ENCODE measurements around the gene EARS2.

DNA sequence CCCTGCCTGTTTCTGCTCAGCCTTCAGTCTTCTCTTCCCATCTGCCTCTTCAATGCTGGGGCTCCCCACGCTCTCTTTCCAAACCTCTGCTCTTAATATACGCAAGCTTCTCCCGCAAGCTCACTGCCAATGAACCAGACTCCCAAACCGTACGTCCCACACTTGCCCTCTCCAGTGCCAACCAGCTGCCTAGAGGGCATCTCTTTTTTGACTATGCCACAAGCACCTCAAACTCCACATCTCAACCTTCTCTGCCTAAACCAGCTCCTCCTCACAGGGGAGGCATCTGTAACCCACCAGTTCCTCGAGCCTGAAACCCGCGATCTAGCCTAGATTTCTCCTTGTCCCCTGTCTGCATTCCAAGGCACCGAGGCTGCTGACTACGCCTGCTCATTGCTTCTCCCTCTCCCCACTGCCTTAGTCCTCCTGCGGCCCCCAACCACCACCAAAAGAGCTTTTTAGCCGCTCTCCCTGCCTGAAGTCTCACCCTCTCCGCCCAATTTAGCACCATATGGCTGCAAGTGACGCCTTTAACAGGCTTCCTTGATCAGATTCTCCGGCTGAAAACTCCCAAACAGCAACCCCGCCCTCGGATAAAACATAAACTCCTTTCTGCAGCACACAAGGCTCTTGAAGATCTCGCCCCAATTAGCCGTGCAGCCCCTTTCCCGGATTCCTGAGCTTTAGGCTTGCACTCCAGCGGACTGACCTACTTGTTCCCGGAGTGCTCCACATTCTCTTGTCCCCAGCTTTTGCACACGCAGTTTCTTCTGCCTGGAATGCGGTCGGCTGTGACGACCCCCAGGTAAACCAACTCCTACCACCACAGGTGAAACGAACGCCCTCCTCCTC lies 48.3 kb downstream of the EARS2 start:
- no peak for TF ChIP-seq POLR2A (conservative IDR thresholded peaks at IDR 0.05)
- TF ChIP-seq HDAC1 (IDR thresholded peaks at IDR 0.05) = 0 out of 4 replicates have a peak, but pooled peaks of 1 of the 2 experiments have one; percentile 44
- no peak for TF ChIP-seq ZNF184 (CRISPR knock-in tag; IDR thresholded peaks at IDR 0.05)
- no peak for TF ChIP-seq POLR3A (IDR thresholded peaks at IDR 0.05; ENCODE audit: borderline replicate concordance, extremely low read depth, insufficient read depth, insufficient read length)
- TF ChIP-seq, protein P1, sequence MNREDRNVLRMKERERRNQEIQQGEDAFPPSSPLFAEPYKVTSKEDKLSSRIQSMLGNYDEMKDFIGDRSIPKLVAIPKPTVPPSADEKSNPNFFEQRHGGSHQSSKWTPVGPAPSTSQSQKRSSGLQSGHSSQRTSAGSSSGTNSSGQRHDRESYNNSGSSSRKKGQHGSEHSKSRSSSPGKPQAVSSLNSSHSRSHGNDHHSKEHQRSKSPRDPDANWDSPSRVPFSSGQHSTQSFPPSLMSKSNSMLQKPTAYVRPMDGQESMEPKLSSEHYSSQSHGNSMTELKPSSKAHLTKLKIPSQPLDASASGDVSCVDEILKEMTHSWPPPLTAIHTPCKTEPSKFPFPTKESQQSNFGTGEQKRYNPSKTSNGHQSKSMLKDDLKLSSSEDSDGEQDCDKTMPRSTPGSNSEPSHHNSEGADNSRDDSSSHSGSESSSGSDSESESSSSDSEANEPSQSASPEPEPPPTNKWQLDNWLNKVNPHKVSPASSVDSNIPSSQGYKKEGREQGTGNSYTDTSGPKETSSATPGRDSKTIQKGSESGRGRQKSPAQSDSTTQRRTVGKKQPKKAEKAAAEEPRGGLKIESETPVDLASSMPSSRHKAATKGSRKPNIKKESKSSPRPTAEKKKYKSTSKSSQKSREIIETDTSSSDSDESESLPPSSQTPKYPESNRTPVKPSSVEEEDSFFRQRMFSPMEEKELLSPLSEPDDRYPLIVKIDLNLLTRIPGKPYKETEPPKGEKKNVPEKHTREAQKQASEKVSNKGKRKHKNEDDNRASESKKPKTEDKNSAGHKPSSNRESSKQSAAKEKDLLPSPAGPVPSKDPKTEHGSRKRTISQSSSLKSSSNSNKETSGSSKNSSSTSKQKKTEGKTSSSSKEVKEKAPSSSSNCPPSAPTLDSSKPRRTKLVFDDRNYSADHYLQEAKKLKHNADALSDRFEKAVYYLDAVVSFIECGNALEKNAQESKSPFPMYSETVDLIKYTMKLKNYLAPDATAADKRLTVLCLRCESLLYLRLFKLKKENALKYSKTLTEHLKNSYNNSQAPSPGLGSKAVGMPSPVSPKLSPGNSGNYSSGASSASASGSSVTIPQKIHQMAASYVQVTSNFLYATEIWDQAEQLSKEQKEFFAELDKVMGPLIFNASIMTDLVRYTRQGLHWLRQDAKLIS (CRISPR knock-in tag; IDR thresholded peaks at IDR 0.05) = no peak
- TF ChIP-seq, protein P2, sequence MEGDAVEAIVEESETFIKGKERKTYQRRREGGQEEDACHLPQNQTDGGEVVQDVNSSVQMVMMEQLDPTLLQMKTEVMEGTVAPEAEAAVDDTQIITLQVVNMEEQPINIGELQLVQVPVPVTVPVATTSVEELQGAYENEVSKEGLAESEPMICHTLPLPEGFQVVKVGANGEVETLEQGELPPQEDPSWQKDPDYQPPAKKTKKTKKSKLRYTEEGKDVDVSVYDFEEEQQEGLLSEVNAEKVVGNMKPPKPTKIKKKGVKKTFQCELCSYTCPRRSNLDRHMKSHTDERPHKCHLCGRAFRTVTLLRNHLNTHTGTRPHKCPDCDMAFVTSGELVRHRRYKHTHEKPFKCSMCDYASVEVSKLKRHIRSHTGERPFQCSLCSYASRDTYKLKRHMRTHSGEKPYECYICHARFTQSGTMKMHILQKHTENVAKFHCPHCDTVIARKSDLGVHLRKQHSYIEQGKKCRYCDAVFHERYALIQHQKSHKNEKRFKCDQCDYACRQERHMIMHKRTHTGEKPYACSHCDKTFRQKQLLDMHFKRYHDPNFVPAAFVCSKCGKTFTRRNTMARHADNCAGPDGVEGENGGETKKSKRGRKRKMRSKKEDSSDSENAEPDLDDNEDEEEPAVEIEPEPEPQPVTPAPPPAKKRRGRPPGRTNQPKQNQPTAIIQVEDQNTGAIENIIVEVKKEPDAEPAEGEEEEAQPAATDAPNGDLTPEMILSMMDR (IDR thresholded peaks at IDR 0.05 in 2 of 3, conservative IDR thresholded peaks at IDR 0.05 in 1 of 3; ENCODE audit: insufficient read depth in 2 of 3, low read depth in 1 of 3, low read length in 3 of 3) = no peak
- TF ChIP-seq BRCA1 (IDR thresholded peaks at IDR 0.05) = no peak
- no peak for TF ChIP-seq BRCA1 (CRISPR knock-in tag; IDR thresholded peaks at IDR 0.05)
- no peak for TF ChIP-seq KLF16 (IDR thresholded peaks at IDR 0.05)
- no peak for TF ChIP-seq HDAC2 (IDR thresholded peaks at IDR 0.05)
- TF ChIP-seq MTA3 (IDR thresholded peaks at IDR 0.05; ENCODE audit: borderline replicate concordance) = no peak
- TF ChIP-seq SIX5 (IDR thresholded peaks at IDR 0.05; ENCODE audit: borderline replicate concordance in 1 of 2, insufficient read depth in 1 of 2, low read depth in 1 of 2, low read length in 2 of 2) = no peak
- TF ChIP-seq, protein P3, sequence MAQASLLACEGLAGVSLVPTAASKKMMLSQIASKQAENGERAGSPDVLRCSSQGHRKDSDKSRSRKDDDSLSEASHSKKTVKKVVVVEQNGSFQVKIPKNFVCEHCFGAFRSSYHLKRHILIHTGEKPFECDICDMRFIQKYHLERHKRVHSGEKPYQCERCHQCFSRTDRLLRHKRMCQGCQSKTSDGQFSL (CRISPR knock-in tag; IDR thresholded peaks at IDR 0.05) = no peak
- TF ChIP-seq, protein P3 (tag; IDR thresholded peaks at IDR 0.05) = no peak
